ENCODE results near the gene EPB41. TPM values are rescaled to one million over a fixed set of nuclear protein-coding genes. Genes with fewer than 3 reads are reported as not detected.

EPB41 gene
- total and polyA plus RNA-seq, 2 experiments from 2014 or later: 13.2 to 60.8 TPM

DNA sequence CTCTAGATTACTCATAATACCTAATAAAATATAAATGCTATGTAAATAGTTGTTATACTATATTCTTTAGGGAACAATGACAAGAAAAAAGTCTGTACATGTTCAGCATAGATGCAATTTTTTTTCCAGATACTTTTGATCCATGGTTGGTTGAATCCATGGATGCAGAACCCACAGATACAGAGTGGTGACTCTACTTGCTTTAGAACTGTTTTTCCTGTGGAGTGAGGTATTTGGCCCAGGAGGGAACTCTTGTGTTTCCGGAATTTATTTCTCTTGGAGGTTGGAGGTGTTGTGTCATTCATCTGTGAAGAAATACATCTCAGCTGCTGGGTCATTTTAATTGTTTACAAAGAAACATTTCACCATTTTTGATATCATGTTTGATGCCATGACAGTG is 180.6 kb downstream of the EPB41 start:
- no peaks in the 10 kb centered on the region for H3K9me2 ChIP-seq (replicated peaks; ENCODE audit: insufficient read depth)
- no peak for DNase-seq (ENCODE audit: low spot score)
- TF ChIP-seq EZH2phosphoT487 (IDR thresholded peaks at IDR 0.05; ENCODE audit: low read depth, severe bottlenecking, unreplicated experiment) (no peak), EZH2 (IDR thresholded peaks at IDR 0.05; ENCODE audit: borderline replicate concordance) (no peak)
- TF ChIP-seq, protein P1, sequence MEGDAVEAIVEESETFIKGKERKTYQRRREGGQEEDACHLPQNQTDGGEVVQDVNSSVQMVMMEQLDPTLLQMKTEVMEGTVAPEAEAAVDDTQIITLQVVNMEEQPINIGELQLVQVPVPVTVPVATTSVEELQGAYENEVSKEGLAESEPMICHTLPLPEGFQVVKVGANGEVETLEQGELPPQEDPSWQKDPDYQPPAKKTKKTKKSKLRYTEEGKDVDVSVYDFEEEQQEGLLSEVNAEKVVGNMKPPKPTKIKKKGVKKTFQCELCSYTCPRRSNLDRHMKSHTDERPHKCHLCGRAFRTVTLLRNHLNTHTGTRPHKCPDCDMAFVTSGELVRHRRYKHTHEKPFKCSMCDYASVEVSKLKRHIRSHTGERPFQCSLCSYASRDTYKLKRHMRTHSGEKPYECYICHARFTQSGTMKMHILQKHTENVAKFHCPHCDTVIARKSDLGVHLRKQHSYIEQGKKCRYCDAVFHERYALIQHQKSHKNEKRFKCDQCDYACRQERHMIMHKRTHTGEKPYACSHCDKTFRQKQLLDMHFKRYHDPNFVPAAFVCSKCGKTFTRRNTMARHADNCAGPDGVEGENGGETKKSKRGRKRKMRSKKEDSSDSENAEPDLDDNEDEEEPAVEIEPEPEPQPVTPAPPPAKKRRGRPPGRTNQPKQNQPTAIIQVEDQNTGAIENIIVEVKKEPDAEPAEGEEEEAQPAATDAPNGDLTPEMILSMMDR (IDR thresholded peaks at IDR 0.05; ENCODE audit: poor library complexity): no peak
- no peaks in the 10 kb centered on the region for H3K4me1 ChIP-seq (ENCODE audit: insufficient read depth)
- no peaks in the 10 kb centered on the region for H4K20me1 ChIP-seq (ENCODE audit: insufficient read depth, poor library complexity, severe bottlenecking)
- WGBS (ENCODE audit: low lambda C conversion rate, missing lambda C conversion rate): 90% methylated on average over 1 of the region's 1 CpG
- no peak overlapping the region for H3K27ac ChIP-seq
- H2AFZ ChIP-seq: no peak overlapping the region
- no peak overlapping the region for H3K4me2 ChIP-seq
- H3K79me2 ChIP-seq: no peaks in the 10 kb centered on the region
- H3K4me3 ChIP-seq: no peak overlapping the region
- no peaks in the 10 kb centered on the region for H3K9me3 ChIP-seq (ENCODE audit: low read depth)
- H3K27me3 ChIP-seq: no peaks in the 10 kb centered on the region
- H3K36me3 ChIP-seq (replicated peaks; ENCODE audit: insufficient read depth, low read depth): no peaks in the 10 kb centered on the region

DNA sequence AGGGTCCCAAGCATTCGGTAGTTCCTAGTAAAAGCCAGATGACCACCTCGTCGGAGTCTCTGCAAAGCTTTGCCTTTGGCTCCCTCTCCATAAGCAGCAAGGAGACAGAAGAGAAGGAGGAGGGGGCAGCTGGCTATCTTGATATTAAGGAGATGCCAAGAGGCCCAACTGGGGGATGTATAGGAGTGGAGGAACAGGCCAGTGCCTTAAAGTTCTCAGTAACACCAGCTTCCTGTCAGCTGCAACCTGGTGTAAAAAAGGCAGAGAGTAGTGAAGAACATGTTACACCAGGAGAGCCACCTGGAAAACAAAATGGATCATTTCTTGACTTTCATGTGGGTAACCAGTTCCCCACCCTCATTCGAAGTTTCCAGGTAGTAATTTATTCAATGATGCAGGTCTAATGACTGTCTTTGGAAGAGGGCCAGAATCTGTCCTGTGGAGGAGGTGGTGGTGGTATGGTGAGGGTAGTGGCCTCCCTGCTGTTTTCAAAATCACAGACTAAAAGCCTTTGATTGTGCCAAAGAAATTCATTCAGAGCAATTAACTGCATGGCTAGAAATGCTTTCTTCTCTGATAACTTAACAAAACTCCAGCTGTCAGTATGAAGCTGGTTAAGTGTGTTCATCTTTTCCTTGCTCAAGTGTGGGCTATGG is 182.0 kb downstream of the EPB41 start:
- no peaks in the 10 kb centered on the region for H4K20me1 ChIP-seq (ENCODE audit: insufficient read depth, poor library complexity, severe bottlenecking)
- H3K4me1 ChIP-seq (ENCODE audit: insufficient read depth): no peaks in the 10 kb centered on the region
- H3K4me3 ChIP-seq: no peak overlapping the region
- TF ChIP-seq EZH2phosphoT487 (IDR thresholded peaks at IDR 0.05; ENCODE audit: low read depth, severe bottlenecking, unreplicated experiment) (no peak), EZH2 (IDR thresholded peaks at IDR 0.05; ENCODE audit: borderline replicate concordance) (no peak)
- TF ChIP-seq, protein P1 (IDR thresholded peaks at IDR 0.05; ENCODE audit: poor library complexity): no peak
- no peak overlapping the region for H3K4me2 ChIP-seq
- DNase-seq (ENCODE audit: low spot score): no peak
- H3K27ac ChIP-seq: peak overlapping the region; percentile 12
- 55% methylated on average over 4 of the region's 4 CpGs for WGBS (ENCODE audit: low lambda C conversion rate, missing lambda C conversion rate)
- H3K36me3 ChIP-seq (replicated peaks; ENCODE audit: insufficient read depth, low read depth): no peaks in the 10 kb centered on the region
- H3K9me3 ChIP-seq (ENCODE audit: low read depth): no peaks in the 10 kb centered on the region
- H3K79me2 ChIP-seq: no peaks in the 10 kb centered on the region
- H3K27me3 ChIP-seq: no peaks in the 10 kb centered on the region
- no peak overlapping the region for H2AFZ ChIP-seq
- H3K9me2 ChIP-seq (replicated peaks; ENCODE audit: insufficient read depth): no peaks in the 10 kb centered on the region

DNA sequence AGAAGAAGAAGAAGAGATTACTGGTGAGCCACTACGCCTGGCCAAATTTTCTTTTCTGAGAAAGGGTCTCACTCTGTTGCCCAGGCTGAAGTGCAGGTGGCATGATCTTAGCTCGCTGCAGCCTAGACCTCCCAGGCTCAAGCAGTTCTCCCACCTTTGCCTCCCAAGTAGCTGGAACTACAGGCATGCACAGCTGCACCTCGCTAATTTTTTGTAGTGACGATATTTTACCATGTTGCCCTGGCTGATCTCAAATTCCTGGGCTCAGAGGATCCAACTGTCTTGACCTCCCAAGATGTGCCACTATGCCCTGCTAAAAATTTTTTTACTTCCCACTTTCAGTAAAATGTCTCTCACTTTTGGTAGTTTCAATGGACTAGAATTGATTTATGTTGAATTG is 184.9 kb downstream of the EPB41 start:
- Histone ChIP-seq H2AFZ (no peak overlapping the region), H3K79me2 (no peaks in the 10 kb centered on the region), H3K27ac (no peak overlapping the region), H3K4me2 (no peak overlapping the region), H3K36me3 (replicated peaks; ENCODE audit: insufficient read depth, low read depth) (no peaks in the 10 kb centered on the region), H3K9me3 (ENCODE audit: low read depth) (no peaks in the 10 kb centered on the region), H3K9me2 (replicated peaks; ENCODE audit: insufficient read depth) (no peaks in the 10 kb centered on the region), H3K4me3 (no peak overlapping the region), H3K27me3 (no peaks in the 10 kb centered on the region), H4K20me1 (ENCODE audit: insufficient read depth, poor library complexity, severe bottlenecking) (no peaks in the 10 kb centered on the region), H3K4me1 (ENCODE audit: insufficient read depth) (no peaks in the 10 kb centered on the region)
- 95% methylated on average over 4 of the region's 4 CpGs for WGBS (ENCODE audit: low lambda C conversion rate, missing lambda C conversion rate)
- no peak for DNase-seq (ENCODE audit: low spot score)
- TF ChIP-seq, protein P1 (IDR thresholded peaks at IDR 0.05; ENCODE audit: poor library complexity): no peak
- TF ChIP-seq EZH2phosphoT487 (IDR thresholded peaks at IDR 0.05; ENCODE audit: low read depth, severe bottlenecking, unreplicated experiment) (no peak), EZH2 (IDR thresholded peaks at IDR 0.05; ENCODE audit: borderline replicate concordance) (no peak)

All from hepatocyte (in vitro differentiated cells).